GM12878 (cell line): ENCODE data around the gene MAB21L3. TPM values are rescaled to one million over a fixed set of nuclear protein-coding genes. Genes with fewer than 3 reads are reported as not detected.

ENCODE experiments used
- ATAC-seq: fragments of 200-7000 bp; cut with Tn5 transposase; 3 replicates; pipeline ENCODE4 v1.9.1; 2020; ENCODE audit warnings: mild to moderate bottlenecking, moderate library complexity
- BruUV-seq: library from RNA; stranded (reverse); fragments of 400-500 nt; replicated peaks from 2 replicates; lab custom pipeline; 2021; lab: Mats Ljungman, UMichigan
- CTCF ChIA-PET: fragments of 300-600 bp; sonication (Branson Sonifier 250); formaldehyde crosslinking; extraction: SDS; loops from one replicate; lab custom pipeline; 2021; ENCODE audit warnings: inconsistent platforms; lab: Yijun Ruan, JAX
- POLR2A ChIA-PET: fragments of 350-600 bp; formaldehyde crosslinking; extraction: SDS; loops from one replicate; lab custom pipeline; 2021; ENCODE audit warnings: inconsistent platforms; lab: Charles Lee
- RAD21 ChIA-PET: fragments of 300-600 bp; sonication (Branson Sonifier 250); formaldehyde crosslinking; loops from one replicate; lab custom pipeline; 2023; ENCODE audit warnings: antibody characterized with exemption; ENCODE audit not compliant: unreplicated experiment; lab: Charles Lee
- SMC1A ChIA-PET: fragments of 300-600 bp; sonication (Branson Sonifier 250); formaldehyde crosslinking; loops from one replicate; lab custom pipeline; 2023; ENCODE audit not compliant: unreplicated experiment, uncharacterized antibody; lab: Charles Lee
- DNase-seq: peaks from one replicate; pipeline ENCODE4 v3.0.0-alpha.2; 2011; ENCODE audit warnings: low read depth, low spot score
- FAIRE-seq: peaks from 3 replicates; lab custom pipeline; 2011; peaks lifted over from hg19 to GRCh38; lab: Jason Lieb, UNC
- H2AFZ ChIP-seq: 2 replicates; pipeline ENCODE4 v1.6.0; 2011; ENCODE audit warnings: low read depth, low read length, control low read depth; ENCODE audit not compliant: control insufficient read depth
- H3K27ac ChIP-seq: 2 replicates; pipeline ENCODE4 v1.5.1; 2011; ENCODE audit warnings: control low read depth; ENCODE audit not compliant: control insufficient read depth, insufficient read depth
- H3K27me3 ChIP-seq, 2 experiments: replicated peaks in 1 of 2; 2 replicates each; pipeline versions ENCODE4 v1.6.0 to v1.6.1; 2011; ENCODE audit warnings: low read length in 1 of 2; ENCODE audit not compliant: control insufficient read depth in 2 of 2, insufficient read depth in 2 of 2
- H3K36me3 ChIP-seq, 2 experiments: 2 replicates each; pipeline ENCODE4 v1.5.1; 2011; ENCODE audit warnings: low read length in 1 of 2; ENCODE audit not compliant: control insufficient read depth in 2 of 2, insufficient read depth in 2 of 2
- H3K4me1 ChIP-seq: 2 replicates; pipeline ENCODE4 v1.6.1; 2011; ENCODE audit warnings: mild to moderate bottlenecking, low read length, moderate library complexity, mixed read lengths; ENCODE audit not compliant: control insufficient read depth, insufficient read depth
- H3K4me2 ChIP-seq: 2 replicates; pipeline ENCODE4 v1.6.0; 2011; ENCODE audit warnings: control low read depth; ENCODE audit not compliant: control insufficient read depth, insufficient read depth
- H3K4me3 ChIP-seq: fragments of 200-600 bp; sonication (generic); 2 replicates; pipeline ENCODE4 v1.5.1; 2016
- H3K79me2 ChIP-seq: 2 replicates; pipeline ENCODE4 v1.6.0; 2011; ENCODE audit warnings: low read length; ENCODE audit not compliant: control insufficient read depth, insufficient read depth
- H3K9ac ChIP-seq: 2 replicates; pipeline ENCODE4 v1.8.0; 2011; ENCODE audit warnings: low read length, control low read depth, mixed read lengths; ENCODE audit not compliant: control insufficient read depth, insufficient read depth
- H3K9me3 ChIP-seq: replicated peaks from 3 replicates; pipeline ENCODE4 v1.5.1; 2011; ENCODE audit warnings: mild to moderate bottlenecking, low read length; ENCODE audit not compliant: control insufficient read depth, insufficient read depth
- H4K20me1 ChIP-seq: 2 replicates; pipeline ENCODE4 v1.6.0; 2011; ENCODE audit not compliant: control insufficient read depth, insufficient read depth
- ETV6 ChIP-seq, 2 experiments: fragments of 450-650 bp in 1 of 2; IDR thresholded peaks in 1 of 2; conservative IDR thresholded peaks in 1 of 2; 2 replicates each; pipeline ENCODE4 v1.6.1; 2014; ENCODE audit warnings: antibody characterized with exemption in 1 of 2, borderline replicate concordance in 1 of 2, low read depth in 1 of 2, mild to moderate bottlenecking in 1 of 2, moderate library complexity in 1 of 2
- FOXK2 ChIP-seq: fragments of 450-650 bp; IDR thresholded peaks from 2 replicates; pipeline ENCODE4 v1.6.1; 2017; ENCODE audit warnings: mild to moderate bottlenecking, moderate library complexity
- NR2C2 ChIP-seq: IDR thresholded peaks from 2 replicates; pipeline ENCODE4 v1.6.1; 2011; ENCODE audit warnings: borderline replicate concordance, low read depth; ENCODE audit not compliant: control insufficient read depth, insufficient read length
- POLR2AphosphoS5 ChIP-seq: IDR thresholded peaks from 2 replicates; pipeline ENCODE4 v1.6.1; 2011; ENCODE audit warnings: mild to moderate bottlenecking, low read length, inconsistent platforms
- ZNF217 ChIP-seq: fragments of 450-650 bp; IDR thresholded peaks from 2 replicates; pipeline ENCODE4 v1.6.1; 2017; ENCODE audit warnings: antibody characterized with exemption, mild to moderate bottlenecking
- ZNF274 ChIP-seq: IDR thresholded peaks from one replicate; pipeline ENCODE4 v1.8.0; 2011; ENCODE audit not compliant: insufficient read length, insufficient read depth
- WGBS: methylation state at CpG from one replicate; pipeline ENCODE4 v1.1.6; 2016; ENCODE audit warnings: low lambda C conversion rate; ENCODE audit not compliant: insufficient replicate concordance, insufficient coverage; ENCODE audit errors: missing lambda C conversion rate; 5-methylcytosine and 5-hydroxymethylcytosine counted together
- in situ Hi-C: fragments of 300-500 bp; cut with MboI; formaldehyde crosslinking; loops from 9 replicates; pipeline ENCODE4 v1.14.3; 2018; ENCODE audit warnings: mixed read lengths
- intact Hi-C: fragments of 100-400 bp; cut with micrococcal nuclease; formaldehyde crosslinking; loops from one replicate; pipeline ENCODE4 v1.14.2; 2022; ENCODE audit not compliant: unreplicated experiment
- polyA plus RNA-seq, 11 experiments: library from polyadenylated mRNA; depleted of rRNA in 4 of 11; unstranded in 6 of 11; stranded (reverse) in 5 of 11; fragments of >200 nt; fragmentation: Nextera tagmentation in 4 of 11; fragmentation: Illumina TruSeq in 1 of 11; extraction: Ambion mirVana in 4 of 11; extraction: Trizol in 1 of 11; gene quantifications; 1 replicate in 1 of 11; 2 replicates in 10 of 11; pipeline versions ENCODE4 v1.2.1 to v1.2.3, GENCODE V29; 2011 to 2016; ENCODE audit warnings: inconsistent platforms in 2 of 11, missing spikeins in 2 of 11, low read depth in 1 of 11
- total RNA-seq, 4 experiments: library from RNA; depleted of rRNA in 3 of 4; stranded (reverse); fragments of >200 nt in 3 of 4; fragmentation: Illumina TruSeq in 1 of 4; extraction: Trizol in 1 of 4; gene quantifications; 2 replicates each; pipeline versions ENCODE4 v1.2.1 to v1.2.3, GENCODE V29; 2013 to 2021
- TF ChIP-seq, protein P1 (sequence below): fragments of 450-650 bp; IDR thresholded peaks from 2 replicates; pipeline ENCODE4 v1.6.1; 2017; ENCODE audit warnings: antibody characterized with exemption, mild to moderate bottlenecking, moderate library complexity
- TF ChIP-seq, protein P2 (sequence below): fragments of 450-650 bp; IDR thresholded peaks from 2 replicates; pipeline ENCODE4 v1.6.1; 2016; ENCODE audit warnings: mild to moderate bottlenecking
- TF ChIP-seq, protein P3 (sequence below): fragments of 450-650 bp; IDR thresholded peaks from 2 replicates; pipeline ENCODE4 v1.6.1; 2017; ENCODE audit warnings: borderline replicate concordance

The MAB21L3 gene
- total and polyA plus RNA-seq, 10 of the 15 experiments (the other 5 are each of a cell fraction or from before 2014, with no cell fraction given), result 0.18 to 18.6 (median 1.3) TPM

DNA sequence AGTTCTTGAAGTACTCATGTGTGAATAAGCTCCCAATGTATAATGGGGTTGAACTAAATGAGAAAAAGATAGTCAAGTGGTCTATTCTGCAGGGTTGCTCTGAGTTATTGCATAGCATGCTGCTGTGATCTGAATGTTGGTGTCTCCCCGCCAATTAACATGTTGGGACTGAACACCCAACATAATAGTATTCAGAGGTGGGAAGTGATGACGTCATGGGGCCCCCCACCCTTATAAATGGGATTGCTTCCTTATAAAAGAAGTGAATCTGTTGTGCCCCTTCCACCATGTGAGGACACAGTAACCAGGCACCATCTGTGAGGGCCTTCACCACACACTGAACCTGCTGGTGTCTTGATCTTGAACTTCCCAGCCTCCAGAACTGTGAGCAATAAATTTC, 50.2 kb downstream of the MAB21L3 start:
- WGBS, result 3% methylated on average over 2 of the region's 2 CpGs
- H3K79me2 ChIP-seq, result no peaks in the 10 kb centered on the region
- no peak overlapping the region for H3K4me2 ChIP-seq
- H3K27ac ChIP-seq, result no peak overlapping the region
- H3K4me3 ChIP-seq, result no peak overlapping the region
- DNase-seq (no peak), FAIRE-seq (no peak)
- RAD21 ChIA-PET, result no interaction called here
- TF ChIP-seq, protein P1, sequence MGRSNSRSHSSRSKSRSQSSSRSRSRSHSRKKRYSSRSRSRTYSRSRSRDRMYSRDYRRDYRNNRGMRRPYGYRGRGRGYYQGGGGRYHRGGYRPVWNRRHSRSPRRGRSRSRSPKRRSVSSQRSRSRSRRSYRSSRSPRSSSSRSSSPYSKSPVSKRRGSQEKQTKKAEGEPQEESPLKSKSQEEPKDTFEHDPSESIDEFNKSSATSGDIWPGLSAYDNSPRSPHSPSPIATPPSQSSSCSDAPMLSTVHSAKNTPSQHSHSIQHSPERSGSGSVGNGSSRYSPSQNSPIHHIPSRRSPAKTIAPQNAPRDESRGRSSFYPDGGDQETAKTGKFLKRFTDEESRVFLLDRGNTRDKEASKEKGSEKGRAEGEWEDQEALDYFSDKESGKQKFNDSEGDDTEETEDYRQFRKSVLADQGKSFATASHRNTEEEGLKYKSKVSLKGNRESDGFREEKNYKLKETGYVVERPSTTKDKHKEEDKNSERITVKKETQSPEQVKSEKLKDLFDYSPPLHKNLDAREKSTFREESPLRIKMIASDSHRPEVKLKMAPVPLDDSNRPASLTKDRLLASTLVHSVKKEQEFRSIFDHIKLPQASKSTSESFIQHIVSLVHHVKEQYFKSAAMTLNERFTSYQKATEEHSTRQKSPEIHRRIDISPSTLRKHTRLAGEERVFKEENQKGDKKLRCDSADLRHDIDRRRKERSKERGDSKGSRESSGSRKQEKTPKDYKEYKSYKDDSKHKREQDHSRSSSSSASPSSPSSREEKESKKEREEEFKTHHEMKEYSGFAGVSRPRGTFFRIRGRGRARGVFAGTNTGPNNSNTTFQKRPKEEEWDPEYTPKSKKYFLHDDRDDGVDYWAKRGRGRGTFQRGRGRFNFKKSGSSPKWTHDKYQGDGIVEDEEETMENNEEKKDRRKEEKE, result no peak
- TF ChIP-seq POLR2AphosphoS5, result no peak
- TF ChIP-seq ETV6 (conservative IDR thresholded peaks at IDR 0.05 in 1 of 2, IDR thresholded peaks at IDR 0.05 in 1 of 2; ENCODE audit: borderline replicate concordance in 1 of 2, low read depth in 1 of 2), result no peak
- TF ChIP-seq NR2C2, result no peak
- no peak for TF ChIP-seq FOXK2
- TF ChIP-seq, protein P2, sequence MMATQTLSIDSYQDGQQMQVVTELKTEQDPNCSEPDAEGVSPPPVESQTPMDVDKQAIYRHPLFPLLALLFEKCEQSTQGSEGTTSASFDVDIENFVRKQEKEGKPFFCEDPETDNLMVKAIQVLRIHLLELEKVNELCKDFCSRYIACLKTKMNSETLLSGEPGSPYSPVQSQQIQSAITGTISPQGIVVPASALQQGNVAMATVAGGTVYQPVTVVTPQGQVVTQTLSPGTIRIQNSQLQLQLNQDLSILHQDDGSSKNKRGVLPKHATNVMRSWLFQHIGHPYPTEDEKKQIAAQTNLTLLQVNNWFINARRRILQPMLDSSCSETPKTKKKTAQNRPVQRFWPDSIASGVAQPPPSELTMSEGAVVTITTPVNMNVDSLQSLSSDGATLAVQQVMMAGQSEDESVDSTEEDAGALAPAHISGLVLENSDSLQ, result no peak
- no peak for TF ChIP-seq ZNF274
- no peak for TF ChIP-seq ZNF217
- TF ChIP-seq, protein P3, sequence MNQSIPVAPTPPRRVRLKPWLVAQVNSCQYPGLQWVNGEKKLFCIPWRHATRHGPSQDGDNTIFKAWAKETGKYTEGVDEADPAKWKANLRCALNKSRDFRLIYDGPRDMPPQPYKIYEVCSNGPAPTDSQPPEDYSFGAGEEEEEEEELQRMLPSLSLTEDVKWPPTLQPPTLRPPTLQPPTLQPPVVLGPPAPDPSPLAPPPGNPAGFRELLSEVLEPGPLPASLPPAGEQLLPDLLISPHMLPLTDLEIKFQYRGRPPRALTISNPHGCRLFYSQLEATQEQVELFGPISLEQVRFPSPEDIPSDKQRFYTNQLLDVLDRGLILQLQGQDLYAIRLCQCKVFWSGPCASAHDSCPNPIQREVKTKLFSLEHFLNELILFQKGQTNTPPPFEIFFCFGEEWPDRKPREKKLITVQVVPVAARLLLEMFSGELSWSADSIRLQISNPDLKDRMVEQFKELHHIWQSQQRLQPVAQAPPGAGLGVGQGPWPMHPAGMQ, result no peak
- TF ChIP-seq, all 136 proteins: peak for 0
- Histone ChIP-seq H3K4me1 (no peaks in the 10 kb centered on the region), H3K36me3 (no peaks in the 10 kb centered on the region), H3K27me3 (no peaks in the 10 kb centered on the region; a peak in 1 of 4 replicates), H3K9me3 (no peaks in the 10 kb centered on the region), H3K9ac (no peak overlapping the region), H2AFZ (no peak overlapping the region), H4K20me1 (no peaks in the 10 kb centered on the region)
- SMC1A ChIA-PET, result interaction anchor here (1.2 kb wide), 1 partner anchor 196 kb away, joined by 3 read pairs; no protein-coding TSS in a partner anchor
- in situ Hi-C loops, result no loop called here
- no TSS peak for BruUV-seq
- POLR2A ChIA-PET, result no interaction called here
- intact Hi-C loops, result no loop called here
- CTCF ChIA-PET, result interaction anchor here (1.1 to 3.9 kb wide), 3 partner anchors 11 to 338 kb away, joined by 3 to 18 read pairs (median 4); no protein-coding TSS in a partner anchor
- ATAC-seq, result no peak
